Measurements from ENCODE around the gene RDX.

DNA sequence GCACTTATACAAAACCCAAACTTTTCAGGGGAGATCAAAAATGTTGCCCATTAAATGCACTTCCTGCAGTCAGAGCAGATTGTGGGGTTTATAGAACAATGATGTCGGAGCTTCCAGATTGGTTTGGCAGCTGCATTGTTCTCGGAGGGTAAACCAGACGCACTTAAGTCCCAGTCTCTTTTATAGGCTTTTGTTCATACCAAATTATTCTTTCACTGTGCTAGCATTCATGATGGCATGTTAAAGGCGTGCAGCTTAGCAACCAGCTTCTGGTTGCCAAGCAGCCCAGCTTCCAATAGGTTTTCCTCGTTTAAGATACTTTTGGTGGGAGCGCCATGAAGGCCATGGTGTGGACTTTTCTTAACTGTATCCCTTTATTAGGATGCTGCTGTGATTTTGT, 162.3 kb downstream of the RDX start:
- no peak for TF ChIP-seq CTCF (IDR thresholded peaks at IDR 0.05 in 2 of 3, conservative IDR thresholded peaks at IDR 0.05 in 1 of 3; ENCODE audit: control insufficient read depth in 2 of 3, extremely low read depth in 1 of 3, insufficient read depth in 1 of 3, low read depth in 3 of 3, low read length in 3 of 3)
- no peak for TF ChIP-seq POLR2A (IDR thresholded peaks at IDR 0.05; ENCODE audit: low read depth, low read length)
- no peak for TF ChIP-seq NFIC (IDR thresholded peaks at IDR 0.05; ENCODE audit: low read depth, low read length)
- no peak for TF ChIP-seq SP1 (IDR thresholded peaks at IDR 0.05; ENCODE audit: low read depth, low read length)
